Stomach (tissue), 4 donors: ENCODE results near the gene CYTH3.

Source experiments
- CTCF ChIP-seq, 7 experiments: fragments of 450-650 bp in 4 of 7; fragments of 200-600 bp in 3 of 7; sonication (generic) in 3 of 7; IDR thresholded peaks; one replicate each; pipeline ENCODE4 v1.5.1; 2016 to 2019; ENCODE audit warnings: antibody characterized with exemption in 7 of 7, control low read depth in 2 of 7, mild to moderate bottlenecking in 1 of 7
- POLR2AphosphoS5 ChIP-seq, 3 donors: sonication (generic); formaldehyde crosslinking; IDR thresholded peaks; one replicate each; pipeline ENCODE4 v1.6.1; 2016; ENCODE audit warnings: antibody characterized with exemption in 3 of 3

- TF ChIP-seq CTCF (IDR thresholded peaks at IDR 0.05) (no peak), POLR2AphosphoS5 (IDR thresholded peaks at IDR 0.05) (no peak)
Measured at GRCh38 chr7:6151994-6152735, 120.3 kb downstream of the CYTH3 start.
